ENCODE measurements around the gene ADAM11. TPM values are rescaled to one million over a fixed set of nuclear protein-coding genes. Genes with fewer than 3 reads are reported as not detected.

ADAM11 gene
- total and polyA plus RNA-seq, 9 of the 15 experiments (the other 6 are each of a cell fraction or from before 2014, with no cell fraction given) = 0.01 to 0.31 (median 0.14) TPM; not detected in 2

GRCh38 chr17:44781551-44782325 lies 22.9 kb downstream of the ADAM11 start:
- Histone ChIP-seq H4K20me1 (replicated peaks; ENCODE audit: control insufficient read depth, insufficient read depth, low read length) (no peaks in the 10 kb centered on the region; the same call in 1 of the 2 replicates), H3K9me1 (ENCODE audit: control insufficient read depth, insufficient read depth, low read length) (no peaks in the 10 kb centered on the region), H3K79me2 (ENCODE audit: control insufficient read depth, insufficient read depth, low read length) (no peaks in the 10 kb centered on the region), H2AFZ (ENCODE audit: low read depth, low read length) (no peak overlapping the region), H3K4me1 (replicated peaks in 1 of 2; ENCODE audit: control insufficient read depth in 2 of 2, insufficient read depth in 2 of 2, low read length in 2 of 2) (peaks cover 3 to 36% of the 10 kb centered on the region in 2 experiments; a peak in 4 of 5 replicates), H3K27ac (ENCODE audit: extremely low read depth, low read depth, low read length) (no peak overlapping the region), H3K4me2 (ENCODE audit: insufficient read depth, low read length) (no peak overlapping the region), H3K27me3 (ENCODE audit: control insufficient read depth in 2 of 2, insufficient read depth in 2 of 2, low read length in 2 of 2) (peaks cover 16 to 61% of the 10 kb centered on the region in 2 experiments; a peak in 4 of 5 replicates), H3K9me3 (replicated peaks; ENCODE audit: control insufficient read depth, insufficient read depth, low read depth, low read length) (no peaks in the 10 kb centered on the region), H3K9ac (ENCODE audit: insufficient read depth in 1 of 2, low read depth in 2 of 2, low read length in 2 of 2) (peak overlapping the region in 1 of 2 experiments; percentile 76; a peak in 2 of 4 replicates), H3K36me3 (ENCODE audit: control insufficient read depth, insufficient read depth, low read length) (no peaks in the 10 kb centered on the region), H3K4me3 (no peak overlapping the region)
- no peak for ATAC-seq
- CTCF ChIA-PET (ENCODE audit: low intra/inter-chr PET ratio) = interaction anchor here (3.8 kb wide), 1 partner anchor 83 kb away, joined by 38 read pairs; no protein-coding TSS in a partner anchor
- DNase-seq (ENCODE audit: extremely low read depth in 1 of 4, low spot score in 3 of 4) = no peak
- WGBS (ENCODE audit: insufficient coverage, low coverage, missing lambda C conversion rate) = 14% methylated on average over 17 of the region's 17 CpGs
- BruUV-seq (replicated peaks) = no TSS peak
- FAIRE-seq = no peak
- intact Hi-C loops (cut with micrococcal nuclease) (no loop called here), in situ Hi-C loops (cut with MboI) (loop anchor here (5.0 kb wide), 1 partner anchor 86 kb away; no protein-coding TSS in a partner anchor)
- POLR2A ChIA-PET = interaction anchor here (0.6 to 1.4 kb wide), 4 partner anchors 21 to 367 kb away, joined by 3 to 4 read pairs (median 3); partner anchors contain the start of gene HEXIM1
- no peak for TF ChIP-seq TRIM24 (IDR thresholded peaks at IDR 0.05)
- TF ChIP-seq MNT (conservative IDR thresholded peaks at IDR 0.05) = no peak
- no peak for TF ChIP-seq MTA3 (IDR thresholded peaks at IDR 0.05; ENCODE audit: borderline replicate concordance)
- TF ChIP-seq HMBOX1 (IDR thresholded peaks at IDR 0.05) = no peak
- no peak for TF ChIP-seq GTF2F1 (IDR thresholded peaks at IDR 0.05; ENCODE audit: low read depth, low read length)
- no peak for TF ChIP-seq ETV1 (tag; conservative IDR thresholded peaks at IDR 0.05; ENCODE audit: low read depth)
- TF ChIP-seq SNRNP70 (optimal IDR thresholded peaks at IDR 0.05; ENCODE audit: low read depth, low read length) = no peak
- no peak for TF ChIP-seq TCF3 (CRISPR knock-in tag; IDR thresholded peaks at IDR 0.05)
- TF ChIP-seq RBM14 (IDR thresholded peaks at IDR 0.05; ENCODE audit: borderline replicate concordance, insufficient read depth, low read depth, low read length) = no peak
- no peak for TF ChIP-seq E2F1 (CRISPR knock-in tag; IDR thresholded peaks at IDR 0.05)
- TF ChIP-seq ZNF644 (tag; IDR thresholded peaks at IDR 0.05; ENCODE audit: low read depth) = no peak
- TF ChIP-seq GABPA (tag; conservative IDR thresholded peaks at IDR 0.05; ENCODE audit: low read depth) = no peak
- TF ChIP-seq ERF (CRISPR knock-in tag; IDR thresholded peaks at IDR 0.05) = no peak
- no peak for TF ChIP-seq LEF1 (IDR thresholded peaks at IDR 0.05)
- no peak for TF ChIP-seq ZBTB26 (CRISPR knock-in tag; IDR thresholded peaks at IDR 0.05)
- TF ChIP-seq SREBF2 (CRISPR knock-in tag; IDR thresholded peaks at IDR 0.05) = no peak
- TF ChIP-seq NR2C2 (CRISPR knock-in tag; IDR thresholded peaks at IDR 0.05) = no peak
- TF ChIP-seq NR2C2 (tag; IDR thresholded peaks at IDR 0.05) = no peak
